Loucy (cell line): ENCODE data around the gene PTPRN2.

Source experiments
- CTCF ChIP-seq: fragments of 200-600 bp; sonication (generic); conservative IDR thresholded peaks from 2 replicates; pipeline ENCODE4 v1.5.1; 2014; ENCODE audit warnings: mild to moderate bottlenecking, antibody characterized with exemption, low read length
- EZH2phosphoT487 ChIP-seq: fragments of 200-600 bp; IDR thresholded peaks from 2 replicates; pipeline ENCODE4 v1.6.1; 2018; ENCODE audit warnings: antibody characterized with exemption, mild to moderate bottlenecking, moderate library complexity, borderline replicate concordance

GRCh38 chr7:158061884-158062656, 525.6 kb downstream of the PTPRN2 start:
- TF ChIP-seq CTCF (no peak), EZH2phosphoT487 (no peak)
